MV-4-11 (cell line): ENCODE measurements around the gene IFT20.

ENCODE experiments used
- DNase-seq: peaks from one replicate; lab custom pipeline; 2025; lab: John Stamatoyannopoulos, UW

The IFT20 gene

GRCh38 chr17:28335201-28335958 lies at the start of gene IFT20, which contains the start of gene TNFAIP1:
Gene IFT20, minus strand, starts transcription at chr17:28335472. Its CDS starts 3,487 bp downstream, at chr17:28331985.
Gene TNFAIP1, plus strand, starts transcription at chr17:28335761. Its CDS starts 3,761 bp downstream, at chr17:28339522.
- DNase-seq, result peak; percentile 99

GRCh38 chr17:28385037-28385400 lies 49.7 kb upstream of the IFT20 start:
- DNase-seq, result no peak

GRCh38 chr17:28384281-28385036 lies 49.2 kb upstream of the IFT20 start:
- DNase-seq, result peak; percentile 37

GRCh38 chr17:28381141-28381825 lies 46.0 kb upstream of the IFT20 start:
- DNase-seq, result no peak

- DNase-seq, result peak; percentile 54
Observed at GRCh38 chr17:28379814-28380801, 44.8 kb upstream of the IFT20 start.

GRCh38 chr17:28372945-28373274 lies 37.6 kb upstream of the IFT20 start:
- DNase-seq, result no peak

GRCh38 chr17:28372203-28372944 lies 37.1 kb upstream of the IFT20 start:
- no peak for DNase-seq

GRCh38 chr17:28371245-28372202 lies 36.3 kb upstream of the IFT20 start, which contains the start of gene SARM1:
Gene SARM1, plus strand, starts transcription at chr17:28371694. Its CDS starts 339 bp downstream, at chr17:28372033.
- DNase-seq, result no peak

GRCh38 chr17:28370744-28371103 lies 35.5 kb upstream of the IFT20 start:
- DNase-seq, result no peak

- DNase-seq, result peak; percentile 49
Observed at GRCh38 chr17:28370035-28370743, 34.9 kb upstream of the IFT20 start, which contains the start of gene VTN. Gene VTN, minus strand, starts transcription at chr17:28370307. Its CDS starts 104 bp downstream, at chr17:28370203.

- DNase-seq, result no peak
Observed at GRCh38 chr17:28369684-28370034, 34.4 kb upstream of the IFT20 start.

GRCh38 chr17:28368915-28369683 lies 33.8 kb upstream of the IFT20 start:
- no peak for DNase-seq

- DNase-seq, result no peak
Observed at GRCh38 chr17:28368306-28368831, 33.1 kb upstream of the IFT20 start.

- DNase-seq, result no peak
Observed at GRCh38 chr17:28367641-28368305, 32.5 kb upstream of the IFT20 start.

- DNase-seq, result no peak
Observed at GRCh38 chr17:28366605-28367004, 31.3 kb upstream of the IFT20 start.

GRCh38 chr17:28365487-28365886 lies 30.2 kb upstream of the IFT20 start:
- no peak for DNase-seq

- DNase-seq, result no peak
Observed at GRCh38 chr17:28364665-28365363, 29.5 kb upstream of the IFT20 start, which contains the start of gene SEBOX. Gene SEBOX, minus strand, starts transcription at chr17:28365199. Its CDS starts 48 bp downstream, at chr17:28365151.
